CD4-positive, alpha-beta T cell treated with Interleukin-2 at 100 ng/mL for 4 hours (primary cell): ENCODE results near the gene ALPG.
"Not testable (repeated sequence)": the region's sequence is repeated elsewhere in the genome, so short reads cannot be mapped to it uniquely, and the experiment has no call there.

Experiments
- DNase-seq: peaks from one replicate; pipeline ENCODE4 v3.0.0-alpha.2; 2020; ENCODE audit warnings: low spot score

The ALPG gene

GRCh38 chr2:232377319-232377718 is 29.3 kb upstream of the ALPG start:
- no peak for DNase-seq

GRCh38 chr2:232377841-232378734 is 28.6 kb upstream of the ALPG start:
- no peak for DNase-seq

GRCh38 chr2:232378735-232379151 is 27.9 kb upstream of the ALPG start, which contains the start of gene ALPP:
ALPP (plus strand) TSS chr2:232378751; CDS start chr2:232378803, 52 bp downstream.
- DNase-seq = not testable (repeated sequence)

- DNase-seq = not testable (repeated sequence)
These were observed 26.7 kb upstream of the ALPG start for GRCh38 chr2:232379610-232380590.

GRCh38 chr2:232381204-232382031 is 25.2 kb upstream of the ALPG start:
- not testable (repeated sequence) for DNase-seq

GRCh38 chr2:232382331-232383225 is 24.1 kb upstream of the ALPG start:
- no peak for DNase-seq

- DNase-seq = no peak
These were observed 22.2 kb upstream of the ALPG start for GRCh38 chr2:232384466-232384865.

- DNase-seq = not testable (repeated sequence)
These were observed 21.6 kb upstream of the ALPG start for GRCh38 chr2:232385058-232385457.

GRCh38 chr2:232385660-232386489 is 20.8 kb upstream of the ALPG start:
- DNase-seq = no peak

- no peak for DNase-seq
These were observed 20.2 kb upstream of the ALPG start for GRCh38 chr2:232386490-232386739.

- DNase-seq = no peak
These were observed 19.7 kb upstream of the ALPG start for GRCh38 chr2:232386740-232387450.

GRCh38 chr2:232387451-232388171 is 19.0 kb upstream of the ALPG start:
- DNase-seq = no peak

- DNase-seq = no peak
These were observed 18.2 kb upstream of the ALPG start for GRCh38 chr2:232388324-232388891.

- DNase-seq = no peak
These were observed 17.3 kb upstream of the ALPG start for GRCh38 chr2:232389327-232389726.

GRCh38 chr2:232390661-232391060 is 16.0 kb upstream of the ALPG start:
- no peak for DNase-seq

GRCh38 chr2:232393556-232393955 is 13.1 kb upstream of the ALPG start:
- no peak for DNase-seq

GRCh38 chr2:232394431-232394830 is 12.2 kb upstream of the ALPG start:
- not testable (repeated sequence) for DNase-seq

GRCh38 chr2:232395586-232395985 is 11.1 kb upstream of the ALPG start:
- DNase-seq = no peak
